HepG2 (cell line): Measurements from ENCODE around the gene PNKD. TPM values are rescaled to one million over a fixed set of nuclear protein-coding genes. Genes with fewer than 3 reads are reported as not detected.

Source experiments
- CERS6 ChIP-seq: sonication (generic); formaldehyde crosslinking; IDR thresholded peaks from 2 replicates; pipeline ENCODE4 v1.5.0; 2020; ENCODE audit warnings: missing genetic modification reagents
- ELF1 ChIP-seq: sonication (generic); formaldehyde crosslinking; IDR thresholded peaks from 2 replicates; pipeline ENCODE4 v1.4.0; 2020; ENCODE audit warnings: missing genetic modification reagents
- HNRNPH1 ChIP-seq: fragments of 200-400 bp; formaldehyde crosslinking; optimal IDR thresholded peaks from 2 replicates; pipeline ENCODE3; 2017; ENCODE audit warnings: mild to moderate bottlenecking, low read depth, low read length
- MLX ChIP-seq: IDR thresholded peaks from 2 replicates; pipeline ENCODE4 v1.6.1; 2016
- MYC ChIP-seq: sonication (generic); formaldehyde crosslinking; IDR thresholded peaks from 2 replicates; pipeline ENCODE4 v1.9.0; 2021; ENCODE audit warnings: missing genetic modification reagents, borderline replicate concordance
- NFRKB ChIP-seq: fragments of 450-650 bp; IDR thresholded peaks from 2 replicates; pipeline ENCODE4 v1.6.1; 2017
- NRL ChIP-seq: sonication (generic); formaldehyde crosslinking; IDR thresholded peaks from 2 replicates; pipeline ENCODE4 v1.5.0; 2020; ENCODE audit warnings: missing genetic modification reagents, mild to moderate bottlenecking, moderate library complexity, borderline replicate concordance
- PAXIP1 ChIP-seq: sonication (generic); formaldehyde crosslinking; conservative IDR thresholded peaks from 2 replicates; pipeline ENCODE4 v1.4.0; 2020; ENCODE audit warnings: mild to moderate bottlenecking, missing genetic modification reagents, moderate library complexity
- PBX2 ChIP-seq: IDR thresholded peaks from 2 replicates; pipeline ENCODE4 v1.6.1; 2016; ENCODE audit warnings: control low read depth
- RELA ChIP-seq: sonication (generic); formaldehyde crosslinking; IDR thresholded peaks from 2 replicates; pipeline ENCODE4 v1.4.0; 2020; ENCODE audit warnings: missing genetic modification reagents
- SOX6 ChIP-seq, 2 experiments: fragments of 450-650 bp in 1 of 2; sonication (generic) in 1 of 2; formaldehyde crosslinking in 1 of 2; IDR thresholded peaks; 2 replicates each; pipeline versions ENCODE4 v1.4.0 to v1.6.1; 2017 to 2020; ENCODE audit warnings: antibody characterized with exemption in 1 of 2, mild to moderate bottlenecking in 1 of 2, missing genetic modification reagents in 1 of 2
- SRSF1 ChIP-seq: fragments of 200-400 bp; formaldehyde crosslinking; optimal IDR thresholded peaks from 2 replicates; pipeline ENCODE3; 2017; ENCODE audit warnings: mild to moderate bottlenecking, low read depth, low read length, moderate library complexity
- TCF7L2 ChIP-seq: IDR thresholded peaks from 2 replicates; pipeline ENCODE4 v1.6.1; 2011; ENCODE audit warnings: mild to moderate bottlenecking, low read depth, low read length, moderate library complexity
- THAP11 ChIP-seq: IDR thresholded peaks from 2 replicates; pipeline ENCODE4 v1.6.1; 2016; ENCODE audit warnings: missing biosample characterization, missing genetic modification reagents
- XBP1 ChIP-seq: sonication (generic); formaldehyde crosslinking; IDR thresholded peaks from 2 replicates; pipeline ENCODE4 v1.5.0; 2020; ENCODE audit warnings: missing genetic modification reagents
- ZFP1 ChIP-seq: IDR thresholded peaks from 2 replicates; pipeline ENCODE4 v1.6.1; 2016
- ZNF280B ChIP-seq: sonication (generic); formaldehyde crosslinking; IDR thresholded peaks from 2 replicates; pipeline ENCODE4 v1.5.0; 2020; ENCODE audit warnings: missing genetic modification reagents, mild to moderate bottlenecking, borderline replicate concordance
- ZNF292 ChIP-seq: sonication (generic); formaldehyde crosslinking; IDR thresholded peaks from 2 replicates; pipeline ENCODE4 v1.8.1; 2022; ENCODE audit warnings: mild to moderate bottlenecking, low read depth, missing genetic modification reagents, borderline replicate concordance
- ZNF460 ChIP-seq: sonication (generic); formaldehyde crosslinking; IDR thresholded peaks from 2 replicates; pipeline ENCODE4 v1.5.1; 2020; ENCODE audit warnings: missing genetic modification reagents, mild to moderate bottlenecking, borderline replicate concordance
- ZNF629 ChIP-seq: sonication (generic); formaldehyde crosslinking; conservative IDR thresholded peaks from 2 replicates; pipeline ENCODE4 v1.5.0; 2020; ENCODE audit warnings: missing genetic modification reagents
- ZNF788 ChIP-seq: sonication (generic); formaldehyde crosslinking; IDR thresholded peaks from 2 replicates; pipeline ENCODE4 v1.5.0; 2020; ENCODE audit warnings: mild to moderate bottlenecking, missing genetic modification reagents, borderline replicate concordance
- ZNF891 ChIP-seq: sonication (generic); formaldehyde crosslinking; IDR thresholded peaks from 2 replicates; pipeline ENCODE4 v1.5.0; 2020; ENCODE audit warnings: mild to moderate bottlenecking, missing genetic modification reagents
- polyA plus RNA-seq, 8 experiments: library from polyadenylated mRNA; depleted of rRNA in 3 of 8; stranded (reverse) in 7 of 8; unstranded in 1 of 8; fragments of >200 nt; fragmentation: Illumina TruSeq in 4 of 8; extraction: Trizol in 4 of 8; gene quantifications; 2 replicates each; pipeline versions ENCODE4 v1.2.1 to v1.2.3, GENCODE V29; 2011 to 2016; ENCODE audit warnings: low read depth in 4 of 8, missing spikeins in 1 of 8, mixed read lengths in 1 of 8; ENCODE audit not compliant: insufficient read depth in 1 of 8
- total RNA-seq, 5 experiments: library from RNA; depleted of rRNA; stranded (reverse); fragments of >200 nt; fragmentation: Illumina TruSeq; extraction: Trizol; gene quantifications; 2 replicates each; pipeline ENCODE4 v1.2.3, GENCODE V29; 2016; ENCODE audit warnings: low read depth in 1 of 5

PNKD gene
- total and polyA plus RNA-seq, 2 of the 13 experiments (the other 11 are each of a cell fraction or from before 2014, with no cell fraction given), result 55.9 to 80.4 TPM

- peak; percentile 82 for TF ChIP-seq ELF1 (CRISPR knock-in tag)
- 0 out of 2 replicates have a peak, but pooled peaks have one; percentile 53 for TF ChIP-seq NRL (CRISPR knock-in tag)
- peak; percentile 77; the same call in 1 of the 2 replicates for TF ChIP-seq ZNF788 (CRISPR knock-in tag)
- TF ChIP-seq TCF7L2, result peak; percentile 52; the same call in 1 of the 2 replicates
- TF ChIP-seq HNRNPH1, result peak; percentile 46
- no peak for TF ChIP-seq SRSF1
- TF ChIP-seq XBP1, result no peak
- TF ChIP-seq MYC (CRISPR knock-in tag), result no peak
- TF ChIP-seq PBX2 (CRISPR knock-in tag), result 0 out of 2 replicates have a peak, but pooled peaks have one; percentile 19
- no peak for TF ChIP-seq SOX6 (IDR thresholded peaks at IDR 0.05)
- peak; percentile 41 for TF ChIP-seq SOX6 (CRISPR knock-in tag; IDR thresholded peaks at IDR 0.05)
- TF ChIP-seq ZNF280B, result 0 out of 2 replicates have a peak, but pooled peaks have one; percentile 64
- TF ChIP-seq MLX, result no peak; the same call in 1 of the 2 replicates
- no peak for TF ChIP-seq CERS6 (CRISPR knock-in tag)
- no peak for TF ChIP-seq NFRKB
- TF ChIP-seq ZFP1 (CRISPR knock-in tag), result no peak
- TF ChIP-seq RELA (CRISPR knock-in tag), result no peak
- TF ChIP-seq THAP11, result 0 out of 2 replicates have a peak, but pooled peaks have one; percentile 26
- 0 out of 2 replicates have a peak, but pooled peaks have one; percentile 31 for TF ChIP-seq ZNF891
- TF ChIP-seq ZNF292, result no peak
- TF ChIP-seq ZNF460, result no peak; the same call in 1 of the 2 replicates
- TF ChIP-seq PAXIP1, result peak; percentile 78
- 0 out of 2 replicates have a peak, but pooled peaks have one; percentile 27 for TF ChIP-seq ZNF629
Measured at GRCh38 chr2:218389333-218390150, 119.2 kb downstream of the PNKD start (continued).
